Superior temporal gyrus (tissue), 1 donor: ENCODE measurements around the gene GPR108.
A peak's percentile ranks its signal among the peaks of the same experiment; 100 is the strongest.

Experiments used
- DNase-seq: peaks from one replicate; pipeline ENCODE4 v3.0.0-alpha.2; 2016; ENCODE audit errors: extremely low spot score

Gene GPR108

GRCh38 chr19:6737873-6738786 is 750 bp upstream of the GPR108 start:
- peak; percentile 78 for DNase-seq

- DNase-seq, result no peak
Observed at GRCh38 chr19:6736917-6737283, 480 bp downstream of the GPR108 start.

DNA sequence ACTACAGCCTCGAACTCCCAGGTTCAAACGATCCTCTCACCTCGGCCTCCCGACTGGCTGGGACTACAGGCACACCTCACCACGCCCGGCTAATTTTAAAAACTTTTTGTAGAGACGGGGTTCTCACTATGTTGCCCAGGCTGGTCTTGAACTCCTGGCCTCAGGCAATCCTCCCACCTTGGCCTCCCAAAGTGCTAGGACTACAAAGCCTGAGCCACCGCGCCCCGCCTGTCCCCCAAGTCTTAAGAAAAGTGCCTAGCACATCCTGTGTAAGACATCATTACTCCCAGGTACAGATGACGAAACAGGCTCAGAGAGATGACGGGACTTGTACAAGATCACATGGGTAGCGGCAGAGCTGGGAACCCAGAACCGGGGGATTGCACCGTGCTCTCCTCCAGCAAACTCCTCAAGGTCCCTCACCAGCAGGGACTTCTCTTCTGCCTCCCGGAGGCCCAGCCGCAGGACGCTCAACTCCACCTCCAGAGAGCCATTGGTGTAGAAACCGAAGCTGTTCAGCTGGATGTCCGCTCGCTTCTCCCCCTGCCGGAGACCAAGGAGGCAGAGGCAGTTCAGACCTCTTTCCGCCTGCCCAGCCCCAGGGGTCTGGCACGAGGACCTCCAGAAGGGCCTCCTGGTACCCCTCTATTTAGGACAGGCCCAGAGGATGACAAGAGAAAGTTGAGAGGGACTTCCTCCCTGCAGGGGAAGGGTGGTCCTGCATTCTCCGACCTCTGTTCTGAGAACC is 1.0 kb downstream of the GPR108 start:
- DNase-seq, result peak; percentile 57

- no peak for DNase-seq
Observed at GRCh38 chr19:6735181-6735911, 2.0 kb downstream of the GPR108 start.

DNA sequence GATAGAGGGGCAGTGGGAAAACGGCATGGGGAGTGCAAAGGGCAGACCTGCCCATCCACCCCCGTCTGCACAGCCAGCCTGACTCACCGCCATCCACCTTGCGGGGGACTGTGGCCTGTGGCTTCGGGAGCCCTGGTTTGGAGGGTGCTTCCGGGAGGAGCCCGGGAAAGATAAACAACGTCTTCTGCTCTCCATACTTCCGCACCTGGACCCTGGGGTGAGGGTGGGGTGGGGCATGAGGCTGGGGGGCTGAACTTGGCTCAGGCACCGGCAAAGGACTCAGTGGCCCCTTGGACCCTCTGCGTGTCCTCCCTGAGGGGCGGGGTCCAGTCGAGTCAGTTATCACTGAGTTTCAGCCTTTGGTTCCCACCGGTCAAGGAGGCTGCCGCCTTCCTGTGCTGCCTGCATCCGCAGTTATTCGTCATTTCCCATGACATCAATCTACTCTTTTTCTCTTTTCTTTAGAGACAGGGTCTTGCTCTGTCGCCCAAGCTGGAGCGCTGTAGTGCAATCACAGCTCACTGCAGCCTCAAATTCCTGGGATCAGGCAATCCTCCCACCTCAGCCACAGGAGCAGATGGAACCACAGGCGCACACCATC is 3.2 kb downstream of the GPR108 start:
- no peak for DNase-seq

GRCh38 chr19:6733338-6734095 is 3.9 kb downstream of the GPR108 start:
- DNase-seq, result no peak

DNA sequence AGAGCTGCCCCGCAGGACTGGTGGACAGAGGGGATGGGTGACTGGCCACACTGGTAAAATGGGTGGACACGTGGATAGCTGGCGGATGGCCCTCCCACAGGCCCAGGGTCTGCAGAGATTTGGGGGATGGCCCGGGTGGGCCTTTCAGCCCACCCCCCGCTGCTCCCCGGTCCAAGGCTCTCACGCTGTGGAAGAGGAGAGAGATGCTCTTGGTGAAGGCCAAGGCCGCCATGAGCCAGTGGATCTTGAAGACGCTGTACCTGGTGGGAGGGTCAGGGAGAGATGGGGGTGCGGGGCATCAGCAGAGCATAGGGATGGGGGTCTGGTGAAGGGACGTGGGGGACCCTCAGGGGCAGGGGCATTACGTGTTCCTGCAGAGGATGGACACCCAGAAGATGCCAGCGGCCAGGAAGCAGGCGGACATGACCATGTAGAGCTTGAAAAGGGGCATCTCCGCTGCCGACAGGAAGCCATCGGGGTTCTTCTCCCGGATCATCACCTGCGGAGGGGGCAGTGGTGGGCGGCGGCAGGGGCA is 4.5 kb downstream of the GPR108 start:
- DNase-seq, result no peak

DNA sequence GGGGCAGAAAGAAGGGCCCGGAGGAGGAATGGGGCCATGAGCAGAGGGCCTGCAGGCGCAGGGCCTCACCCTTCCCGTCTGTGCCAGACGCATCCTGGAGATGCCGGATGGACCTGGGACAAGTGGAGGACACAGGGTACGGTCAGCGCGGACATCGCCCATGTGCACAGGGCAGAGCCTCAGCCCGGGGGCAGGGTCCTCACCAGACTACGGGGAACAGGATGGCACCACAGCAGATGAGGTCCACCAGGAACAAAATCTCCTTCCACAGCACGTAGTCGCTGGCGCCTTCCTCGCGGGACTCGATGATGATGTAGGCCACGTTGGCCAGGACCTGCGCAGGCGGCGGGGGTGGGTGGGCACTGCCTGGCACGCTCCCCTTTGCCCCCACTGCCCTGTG is 5.6 kb downstream of the GPR108 start:
- no peak for DNase-seq

GRCh38 chr19:6730941-6731670 is 6.3 kb downstream of the GPR108 start:
- DNase-seq, result no peak

- no peak for DNase-seq
Observed at GRCh38 chr19:6730153-6730804, 7.1 kb downstream of the GPR108 start.

DNA sequence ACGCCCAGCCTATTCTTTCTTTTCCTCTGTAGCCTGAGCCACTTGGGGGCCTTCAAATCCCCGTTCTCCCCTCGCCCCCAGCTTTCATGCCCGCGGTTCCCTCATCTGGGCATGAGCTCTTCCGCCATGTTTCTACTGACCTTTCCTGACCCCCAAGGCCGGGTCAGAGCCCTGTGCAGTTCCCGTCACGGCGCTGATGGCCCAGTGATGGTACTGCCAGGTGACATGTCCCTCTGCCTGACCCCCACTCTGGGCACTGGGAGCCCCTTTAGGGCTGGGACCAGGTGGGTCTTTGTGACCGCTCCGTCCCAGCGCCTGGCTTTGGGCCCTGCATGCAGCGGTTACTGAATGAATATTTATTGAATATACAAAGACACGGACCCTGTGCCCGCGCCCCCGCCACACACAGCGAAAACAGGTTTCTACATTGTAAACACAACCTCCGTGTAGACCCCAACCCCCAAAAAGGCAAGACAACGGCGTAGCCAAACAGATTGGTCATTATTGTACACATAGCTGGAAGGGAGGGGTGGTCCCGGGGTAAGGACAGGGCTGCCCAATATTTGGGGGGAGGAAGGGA is 7.7 kb downstream of the GPR108 start:
- no peak for DNase-seq

DNA sequence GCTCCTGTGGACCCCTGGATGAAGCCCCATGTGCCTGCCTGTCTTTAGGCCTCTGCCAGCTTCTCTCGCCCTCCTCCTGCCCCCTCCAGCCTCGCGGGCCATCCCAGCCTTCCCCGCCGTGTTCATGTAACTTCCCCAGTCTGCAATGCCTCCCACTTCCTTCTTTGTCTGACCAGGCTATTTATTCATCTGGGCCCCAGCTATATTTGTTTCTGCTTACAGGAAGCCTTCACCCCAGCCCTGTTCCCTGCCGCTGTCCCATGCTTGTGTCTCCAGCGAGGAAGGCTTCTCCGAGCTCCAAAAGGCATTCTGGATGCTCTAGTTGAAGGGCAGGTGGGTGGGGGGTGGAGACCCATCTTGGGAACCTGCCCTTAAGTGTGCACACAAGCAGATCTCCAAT is 9.0 kb downstream of the GPR108 start:
- DNase-seq, result no peak

DNA sequence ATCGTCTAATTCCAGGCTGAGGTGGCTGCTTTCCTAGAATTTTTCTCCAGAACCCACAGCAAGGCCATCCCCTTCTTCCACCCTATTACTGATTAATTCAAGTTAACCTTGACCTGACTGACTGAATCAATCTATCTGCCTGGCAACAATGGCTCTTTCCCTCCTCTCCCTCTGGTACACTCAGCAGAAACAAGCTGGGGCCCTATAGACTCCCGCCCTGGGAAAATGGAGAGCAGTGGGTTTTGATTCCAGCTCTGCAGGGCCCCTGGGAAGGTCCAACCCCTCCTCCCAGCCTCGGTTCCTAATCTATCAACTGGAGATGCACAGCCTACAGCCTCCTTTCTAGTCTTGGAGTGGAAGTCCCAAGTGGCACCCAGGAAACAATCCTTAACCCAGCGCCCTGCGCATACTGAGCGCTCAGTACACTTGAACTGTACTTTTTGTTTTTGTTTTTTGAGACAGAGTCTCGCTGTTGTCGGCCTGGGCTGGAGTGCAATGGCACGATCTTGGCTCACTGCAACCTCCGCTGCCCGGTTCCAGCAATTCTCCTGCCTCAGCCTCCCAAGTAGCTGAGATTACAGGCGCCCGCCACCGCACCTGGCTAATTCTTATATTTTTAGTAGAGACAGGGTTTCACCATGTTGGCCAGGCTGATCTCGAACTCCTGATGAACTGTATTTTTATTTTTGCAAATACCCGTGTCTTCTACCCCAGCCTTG is 11.7 kb downstream of the GPR108 start:
- DNase-seq, result no peak

DNA sequence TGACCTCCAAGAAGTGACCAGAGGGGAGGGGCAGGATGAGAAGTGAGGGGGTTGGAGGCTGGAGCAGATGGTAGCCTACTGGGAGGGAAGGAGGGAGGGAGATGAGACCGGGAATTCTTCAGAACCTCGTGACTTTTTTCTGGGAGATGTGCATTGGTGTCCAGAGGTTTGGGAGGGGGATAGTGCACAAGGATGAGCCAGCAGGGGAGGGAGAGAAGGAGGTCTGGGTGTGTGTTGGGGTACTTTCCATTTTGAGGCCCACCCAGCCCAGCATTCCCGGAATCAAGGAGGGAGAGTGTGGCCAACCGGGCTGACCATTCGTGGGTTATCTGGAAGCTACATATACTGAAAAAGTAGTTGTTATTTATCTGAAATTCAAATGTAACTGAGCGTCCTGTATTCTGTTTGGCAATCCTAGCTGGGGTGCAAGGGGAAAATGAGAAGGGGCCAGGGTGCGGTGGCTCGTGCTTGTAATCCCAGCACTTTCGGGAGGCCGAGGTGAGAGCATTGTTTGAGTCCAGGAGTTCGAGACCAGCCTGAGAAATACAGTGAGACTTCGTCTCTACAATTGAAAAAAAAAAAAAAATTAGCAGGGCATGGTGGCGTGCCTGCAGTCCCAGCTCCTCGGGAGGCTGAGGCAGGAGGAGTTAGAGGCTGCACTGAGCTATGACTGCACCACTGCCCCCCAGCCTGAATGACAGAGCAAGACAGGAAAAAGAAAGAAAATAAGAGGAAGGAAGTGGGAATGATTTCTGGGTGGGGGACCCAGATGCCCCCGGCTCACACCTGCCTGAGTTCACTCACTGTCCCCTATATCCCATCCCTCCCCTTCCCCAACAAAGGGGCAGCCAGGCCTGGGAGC is 12.5 kb downstream of the GPR108 start:
- DNase-seq, result no peak

DNA sequence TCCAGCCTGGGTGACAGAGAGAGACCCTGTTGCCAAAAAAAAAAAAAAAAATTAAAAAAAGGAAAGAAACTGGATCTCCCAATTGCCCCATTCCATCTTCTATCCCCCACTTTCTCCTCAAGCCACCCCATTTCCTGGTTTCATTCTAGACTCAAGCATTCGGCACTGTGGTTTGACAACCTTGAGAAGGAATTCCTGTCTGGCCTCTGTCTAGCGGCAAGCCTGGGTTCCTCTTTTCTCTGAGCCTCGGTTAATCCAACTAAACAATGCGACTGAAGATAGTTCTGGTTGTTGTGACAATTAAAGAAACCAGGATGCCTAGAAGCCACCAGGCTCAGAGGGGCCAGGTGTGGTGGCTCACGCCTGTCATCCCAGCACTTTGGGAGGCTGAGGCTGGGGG is 13.6 kb downstream of the GPR108 start:
- DNase-seq, result peak; percentile 10

- no peak for DNase-seq
Observed at GRCh38 chr19:6723108-6723618, 14.2 kb downstream of the GPR108 start.

DNA sequence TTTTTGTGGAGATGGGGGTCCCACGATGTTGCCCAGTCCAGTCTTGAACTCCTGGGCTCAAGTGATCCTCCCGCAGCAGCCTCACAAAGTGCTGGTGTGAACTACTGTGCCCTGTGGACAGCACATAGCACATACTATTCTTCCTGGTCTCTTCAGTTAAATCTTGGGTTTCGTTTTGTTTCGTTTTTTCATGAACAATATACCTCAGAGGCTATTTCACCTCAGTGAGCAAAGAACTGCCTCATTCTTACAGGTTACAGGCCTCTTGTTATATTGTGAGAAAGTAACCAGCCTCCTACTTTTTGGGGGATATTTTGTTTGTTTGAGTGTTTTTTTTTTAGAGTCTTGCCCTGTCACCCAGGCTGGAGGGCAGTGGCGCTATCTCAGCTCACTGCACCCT is 15.6 kb downstream of the GPR108 start:
- no peak for DNase-seq

DNA sequence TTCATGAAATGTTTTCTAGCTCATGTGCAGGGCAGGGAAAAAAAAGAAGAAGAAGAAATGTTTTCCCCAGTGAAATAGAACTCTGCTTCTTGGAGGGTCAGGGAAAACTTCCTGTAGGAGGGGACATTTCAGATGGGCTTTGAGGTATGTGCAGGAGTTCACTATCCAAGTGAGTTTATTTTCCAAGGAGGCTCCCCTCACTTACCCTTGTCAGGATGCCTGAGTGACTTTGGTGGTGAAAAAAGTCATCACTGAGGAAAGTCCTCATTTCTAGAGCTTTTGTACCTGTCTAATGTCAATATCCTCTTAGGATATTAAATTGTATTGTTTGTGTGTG is 16.3 kb downstream of the GPR108 start:
- no peak for DNase-seq
